OCI-LY3 (cell line): ENCODE results near the gene XPNPEP3.
"Not testable (repeated sequence)": the region's sequence is repeated elsewhere in the genome, so short reads cannot be mapped to it uniquely, and the experiment has no call there.

Experiments used
- H2AFZ ChIP-seq: fragments of 200-600, 300-600 bp; shearing (Covaris generic); 2 replicates; pipeline ENCODE4 v1.6.0; 2014; ENCODE audit warnings: antibody characterized with exemption, low read depth, low read length
- H3K27ac ChIP-seq: fragments of 200-600, 300-600 bp; sonication (generic); 2 replicates; pipeline ENCODE4 v1.5.1; 2014; ENCODE audit warnings: mild to moderate bottlenecking, low read length, moderate library complexity, mixed read lengths
- H3K27me3 ChIP-seq: fragments of 200-600, 300-600 bp; sonication (generic); 2 replicates; pipeline ENCODE4 v1.6.1; 2014; ENCODE audit warnings: low read depth, low read length, mixed read lengths
- H3K36me3 ChIP-seq: fragments of 200-600, 300-600 bp; sonication (generic); replicated peaks from 2 replicates; pipeline ENCODE3; 2014; ENCODE audit warnings: low read depth, low read length, mixed read lengths
- H3K4me1 ChIP-seq: fragments of 300-600, 200-600 bp; sonication (generic); 2 replicates; pipeline ENCODE4 v1.6.1; 2014; ENCODE audit warnings: low read length, mixed read lengths
- H3K4me2 ChIP-seq: fragments of 200-600, 300-600 bp; sonication (generic); 2 replicates; pipeline ENCODE4 v1.6.1; 2014; ENCODE audit warnings: low read length, mixed read lengths
- H3K4me3 ChIP-seq: fragments of 300-600, 200-600 bp; sonication (generic); 2 replicates; pipeline ENCODE4 v1.5.1; 2014; ENCODE audit warnings: antibody characterized with exemption, mild to moderate bottlenecking, low read length, moderate library complexity
- H3K79me2 ChIP-seq: fragments of 300-600, 200-600 bp; shearing (Covaris generic); 2 replicates; pipeline ENCODE4 v1.6.1; 2014; ENCODE audit warnings: mild to moderate bottlenecking, low read length, mixed read lengths
- H3K9ac ChIP-seq: fragments of 300-600, 200-600 bp; shearing (Covaris generic); 2 replicates; pipeline ENCODE4 v1.6.0; 2014; ENCODE audit warnings: mild to moderate bottlenecking, low read length, moderate library complexity
- H3K9me3 ChIP-seq: fragments of 200-600, 300-600 bp; shearing (Covaris generic); 2 replicates; pipeline ENCODE4 v1.6.1; 2014; ENCODE audit warnings: low read length, mixed read lengths; ENCODE audit not compliant: insufficient read depth
- H4K20me1 ChIP-seq: fragments of 200-600, 300-600 bp; sonication (generic); 2 replicates; pipeline ENCODE4 v1.6.1; 2016; ENCODE audit warnings: low read length, mixed read lengths; ENCODE audit not compliant: insufficient read depth
- CTCF ChIP-seq: fragments of 200-600, 300-600 bp; sonication (generic); IDR thresholded peaks from 2 replicates; pipeline ENCODE4 v1.5.1; 2014; ENCODE audit warnings: antibody characterized with exemption, low read length, low read depth
- EZH2phosphoT487 ChIP-seq: fragments of 200-600 bp; shearing (Covaris generic); IDR thresholded peaks from 2 replicates; pipeline ENCODE4 v1.6.1; 2018; ENCODE audit warnings: antibody characterized with exemption, mixed run types, low read depth

XPNPEP3 gene

GRCh38 chr22:40834619-40835018, 22.3 kb upstream of the XPNPEP3 start:
- Histone ChIP-seq H3K4me1 (peaks cover 9% of the 10 kb centered on the region), H4K20me1 (no peaks in the 10 kb centered on the region), H3K4me2 (no peak overlapping the region), H2AFZ (no peak overlapping the region), H3K27ac (peak overlapping the region; percentile 6; the same call in 1 of the 2 replicates), H3K9me3 (no peaks in the 10 kb centered on the region), H3K9ac (no peak overlapping the region), H3K27me3 (no peaks in the 10 kb centered on the region), H3K36me3 (peaks cover 64% of the 10 kb centered on the region), H3K79me2 (peaks cover 17% of the 10 kb centered on the region), H3K4me3 (no peak overlapping the region)
- TF ChIP-seq CTCF (no peak), EZH2phosphoT487 (no peak)

GRCh38 chr22:40838486-40838885, 18.5 kb upstream of the XPNPEP3 start:
- H3K9ac ChIP-seq, result no peak overlapping the region
- TF ChIP-seq CTCF (no peak), EZH2phosphoT487 (no peak)
- peaks cover 36% of the 10 kb centered on the region for H3K79me2 ChIP-seq
- peaks cover 9% of the 10 kb centered on the region for H3K4me1 ChIP-seq
- no peaks in the 10 kb centered on the region for H3K27me3 ChIP-seq
- no peak overlapping the region for H2AFZ ChIP-seq
- no peaks in the 10 kb centered on the region for H3K9me3 ChIP-seq
- no peaks in the 10 kb centered on the region for H4K20me1 ChIP-seq
- H3K4me2 ChIP-seq, result no peak overlapping the region
- H3K36me3 ChIP-seq, result peaks cover 61% of the 10 kb centered on the region
- H3K4me3 ChIP-seq, result no peak overlapping the region
- no peak overlapping the region for H3K27ac ChIP-seq

- Histone ChIP-seq H3K4me2 (no peak overlapping the region), H4K20me1 (no peaks in the 10 kb centered on the region), H3K9me3 (no peaks in the 10 kb centered on the region), H3K36me3 (peaks cover 55% of the 10 kb centered on the region), H3K9ac (no peak overlapping the region), H3K4me1 (no peaks in the 10 kb centered on the region), H3K27me3 (no peaks in the 10 kb centered on the region), H3K27ac (no peak overlapping the region), H3K4me3 (no peak overlapping the region), H2AFZ (no peak overlapping the region), H3K79me2 (peaks cover 45% of the 10 kb centered on the region)
- TF ChIP-seq CTCF (no peak), EZH2phosphoT487 (no peak)
These were observed 12.0 kb upstream of the XPNPEP3 start for GRCh38 chr22:40844951-40845350.

GRCh38 chr22:40845816-40846215, 11.1 kb upstream of the XPNPEP3 start:
- not testable (repeated sequence) for H3K9ac ChIP-seq, H2AFZ ChIP-seq, H3K4me3 ChIP-seq, H3K27ac ChIP-seq, H4K20me1 ChIP-seq, H3K4me2 ChIP-seq, H3K27me3 ChIP-seq, H3K9me3 ChIP-seq, H3K4me1 ChIP-seq
- Histone ChIP-seq H3K79me2 (peaks cover 53% of the 10 kb centered on the region), H3K36me3 (peaks cover 50% of the 10 kb centered on the region)

GRCh38 chr22:40853333-40853732, 3.6 kb upstream of the XPNPEP3 start:
- no peak overlapping the region for H3K4me3 ChIP-seq
- H2AFZ ChIP-seq, result no peak overlapping the region
- H3K9me3 ChIP-seq, result no peaks in the 10 kb centered on the region
- H3K4me2 ChIP-seq, result no peak overlapping the region
- H3K9ac ChIP-seq, result no peak overlapping the region
- H4K20me1 ChIP-seq, result peaks cover 14% of the 10 kb centered on the region; the same call in 1 of the 2 replicates
- TF ChIP-seq EZH2phosphoT487, result no peak
- no peak for TF ChIP-seq CTCF
- peaks cover 86% of the 10 kb centered on the region for H3K79me2 ChIP-seq
- H3K36me3 ChIP-seq, result peaks cover 16% of the 10 kb centered on the region
- no peaks in the 10 kb centered on the region for H3K27me3 ChIP-seq
- no peak overlapping the region for H3K27ac ChIP-seq
- peaks cover 29% of the 10 kb centered on the region for H3K4me1 ChIP-seq
